Measurements from ENCODE around the gene FAM169A.
"Not testable (repeated sequence)": the region's sequence is repeated elsewhere in the genome, so short reads cannot be mapped to it uniquely, and the experiment has no call there.

- TF ChIP-seq POLR2AphosphoS5 (IDR thresholded peaks at IDR 0.05; ENCODE audit: borderline replicate concordance, low read depth, low read length); EZH2 (IDR thresholded peaks at IDR 0.05); FOXP2 (optimal IDR thresholded peaks at IDR 0.05; ENCODE audit: control extremely low read depth, extremely low read length, insufficient read depth): not testable (repeated sequence)
Observed at GRCh38 chr5:74908237-74908636, 42.0 kb upstream of the FAM169A start.
